SK-N-SH (cell line): ENCODE measurements around the gene C5orf63.

Experiments used
- CHD2 ChIP-seq: fragments of 150-350 bp; IDR thresholded peaks from 2 replicates; pipeline ENCODE4 v1.6.1; 2018; ENCODE audit warnings: low read length; ENCODE audit not compliant: partially characterized antibody
- EP300 ChIP-seq, 2 experiments: IDR thresholded peaks; 2 replicates each; pipeline versions ENCODE4 v1.4.0 to v1.6.1; 2012; ENCODE audit warnings: borderline replicate concordance in 1 of 2, low read depth in 1 of 2, low read length in 1 of 2
- FOSL2 ChIP-seq: IDR thresholded peaks from 2 replicates; pipeline ENCODE4 v1.4.0; 2012; ENCODE audit warnings: low read depth, mild to moderate bottlenecking, moderate library complexity, borderline replicate concordance
- MXI1 ChIP-seq: IDR thresholded peaks from 2 replicates; pipeline ENCODE4 v1.6.1; 2012; ENCODE audit warnings: mild to moderate bottlenecking, low read depth, low read length, improper control_type of control experiment
- NFIC ChIP-seq: IDR thresholded peaks from 2 replicates; pipeline ENCODE4 v1.4.0; 2012; ENCODE audit warnings: borderline replicate concordance
- NRF1 ChIP-seq: IDR thresholded peaks from 2 replicates; pipeline ENCODE4 v1.6.1; 2012; ENCODE audit warnings: low read depth, mild to moderate bottlenecking, low read length
- RCOR1 ChIP-seq: fragments of 150-350 bp; IDR thresholded peaks from 2 replicates; pipeline ENCODE4 v1.6.1; 2017; ENCODE audit warnings: antibody characterized with exemption, low read length
- RXRA ChIP-seq: IDR thresholded peaks from 2 replicates; pipeline ENCODE4 v1.4.0; 2012; ENCODE audit warnings: low read depth, mild to moderate bottlenecking, borderline replicate concordance
- TAF1 ChIP-seq: IDR thresholded peaks from 2 replicates; pipeline ENCODE4 v1.6.1; 2012; ENCODE audit warnings: low read depth, mild to moderate bottlenecking, low read length, moderate library complexity, borderline replicate concordance
- USF1 ChIP-seq: IDR thresholded peaks from 2 replicates; pipeline ENCODE4 v1.4.0; 2012; ENCODE audit warnings: low read depth, borderline replicate concordance
- USF2 ChIP-seq: fragments of 150-350 bp; IDR thresholded peaks from 2 replicates; pipeline ENCODE4 v1.6.1; 2017; ENCODE audit warnings: antibody characterized with exemption, low read length, low read depth, borderline replicate concordance
- TF ChIP-seq, protein P1 (sequence below): fragments of 200-600 bp; sonication (generic); IDR thresholded peaks from 2 replicates; pipeline ENCODE4 v1.6.1; 2017; ENCODE audit warnings: antibody characterized with exemption, mild to moderate bottlenecking, moderate library complexity

DNA sequence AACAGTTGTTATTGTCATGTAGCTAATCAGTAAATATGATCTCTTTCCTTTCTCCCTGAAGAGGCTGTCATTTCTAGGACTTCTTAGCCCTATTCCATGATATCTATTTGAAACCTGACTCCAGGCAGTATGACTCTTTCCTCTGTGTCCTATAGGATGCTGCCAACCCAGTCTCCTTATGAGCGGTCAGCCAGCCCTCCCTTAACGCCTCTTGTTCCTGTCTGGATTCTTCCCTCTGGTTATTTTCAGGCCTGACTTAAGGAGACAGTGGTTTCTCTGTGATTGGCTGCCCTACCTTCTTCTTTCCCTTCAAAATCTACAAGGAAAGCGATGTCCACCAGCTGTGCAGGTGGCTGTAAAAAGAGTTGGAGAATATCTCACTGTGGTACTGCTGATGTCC is 19.4 kb upstream of the C5orf63 start:
- TF ChIP-seq EP300 (IDR thresholded peaks at IDR 0.05; ENCODE audit: borderline replicate concordance in 1 of 2, low read depth in 1 of 2, low read length in 1 of 2) (0 out of 4 replicates have a peak, but pooled peaks of 1 of the 2 experiments have one; percentile 17), USF1 (no peak), RXRA (no peak), TAF1 (no peak), NRF1 (no peak), MXI1 (no peak), RCOR1 (no peak), NFIC (no peak), CHD2 (no peak), FOSL2 (no peak), USF2 (no peak)
- TF ChIP-seq, protein P1, sequence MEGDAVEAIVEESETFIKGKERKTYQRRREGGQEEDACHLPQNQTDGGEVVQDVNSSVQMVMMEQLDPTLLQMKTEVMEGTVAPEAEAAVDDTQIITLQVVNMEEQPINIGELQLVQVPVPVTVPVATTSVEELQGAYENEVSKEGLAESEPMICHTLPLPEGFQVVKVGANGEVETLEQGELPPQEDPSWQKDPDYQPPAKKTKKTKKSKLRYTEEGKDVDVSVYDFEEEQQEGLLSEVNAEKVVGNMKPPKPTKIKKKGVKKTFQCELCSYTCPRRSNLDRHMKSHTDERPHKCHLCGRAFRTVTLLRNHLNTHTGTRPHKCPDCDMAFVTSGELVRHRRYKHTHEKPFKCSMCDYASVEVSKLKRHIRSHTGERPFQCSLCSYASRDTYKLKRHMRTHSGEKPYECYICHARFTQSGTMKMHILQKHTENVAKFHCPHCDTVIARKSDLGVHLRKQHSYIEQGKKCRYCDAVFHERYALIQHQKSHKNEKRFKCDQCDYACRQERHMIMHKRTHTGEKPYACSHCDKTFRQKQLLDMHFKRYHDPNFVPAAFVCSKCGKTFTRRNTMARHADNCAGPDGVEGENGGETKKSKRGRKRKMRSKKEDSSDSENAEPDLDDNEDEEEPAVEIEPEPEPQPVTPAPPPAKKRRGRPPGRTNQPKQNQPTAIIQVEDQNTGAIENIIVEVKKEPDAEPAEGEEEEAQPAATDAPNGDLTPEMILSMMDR: no peak
